ENCODE measurements around the gene ABCE1.

The ABCE1 gene

GRCh38 chr4:145097821-145098674 is at the start of gene ABCE1, which contains the start of gene ANAPC10:
Gene ABCE1, plus strand, starts transcription at chr4:145098311. Its CDS starts 6,102 bp downstream, at chr4:145104413.
Gene ANAPC10, minus strand, starts transcription at chr4:145098196. Its CDS starts 2,097 bp downstream, at chr4:145096099.
- DNase-seq: peak; percentile 87

DNA sequence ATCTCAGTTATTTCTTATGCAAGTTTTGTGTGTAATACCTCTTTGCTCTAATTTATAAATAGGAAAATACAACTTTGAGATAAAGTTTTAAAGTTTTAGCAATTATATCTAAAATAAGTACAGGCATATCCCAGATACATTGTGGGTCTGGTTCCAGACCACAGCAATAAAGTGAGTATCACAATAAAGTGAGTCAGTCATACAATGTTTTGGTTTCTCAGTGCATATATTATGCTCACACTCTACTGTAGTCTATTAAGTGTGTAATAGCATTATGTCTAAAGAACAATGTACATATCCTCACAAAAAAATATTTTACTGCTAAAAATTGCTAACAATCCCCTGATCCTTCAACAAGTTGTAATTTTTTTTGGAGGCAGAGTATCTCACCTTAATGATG is 49.3 kb upstream of the ABCE1 start:
- no peak for DNase-seq

GRCh38 chr4:145049241-145049640 is 48.9 kb upstream of the ABCE1 start:
- no peak for DNase-seq

DNA sequence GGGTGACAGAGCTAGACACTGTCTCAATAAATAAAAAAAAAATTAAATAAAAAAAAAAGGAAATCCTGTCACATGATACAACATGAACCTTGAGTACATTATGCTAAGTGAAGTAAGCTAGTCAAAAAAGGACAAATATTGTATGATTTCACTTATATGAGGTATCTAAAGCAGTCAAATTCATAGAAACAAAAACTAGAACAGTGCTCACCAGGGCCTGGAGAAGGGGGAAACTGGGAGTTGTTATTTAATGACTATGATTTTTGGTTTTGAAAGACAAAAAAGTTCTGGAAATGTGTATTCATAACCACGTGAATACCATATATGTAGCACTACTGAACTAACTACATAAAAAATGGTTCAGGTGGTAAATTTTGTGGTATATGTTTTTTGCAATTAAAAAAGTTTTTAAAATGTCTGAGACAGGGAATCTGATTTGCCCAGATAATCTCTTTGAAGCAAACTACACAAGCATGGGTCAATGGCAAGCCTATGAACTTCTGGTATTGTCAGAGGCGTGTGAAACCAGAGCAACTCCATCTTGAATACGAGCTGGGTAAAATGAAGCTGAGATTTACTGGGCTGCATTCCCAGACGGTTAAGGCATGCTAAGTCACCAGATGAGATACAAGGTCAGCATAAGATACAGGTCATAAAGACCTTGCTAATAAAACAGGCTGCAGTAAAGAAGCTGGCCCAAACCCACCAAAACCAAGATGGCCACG is 42.4 kb upstream of the ABCE1 start:
- no peak for DNase-seq

DNA sequence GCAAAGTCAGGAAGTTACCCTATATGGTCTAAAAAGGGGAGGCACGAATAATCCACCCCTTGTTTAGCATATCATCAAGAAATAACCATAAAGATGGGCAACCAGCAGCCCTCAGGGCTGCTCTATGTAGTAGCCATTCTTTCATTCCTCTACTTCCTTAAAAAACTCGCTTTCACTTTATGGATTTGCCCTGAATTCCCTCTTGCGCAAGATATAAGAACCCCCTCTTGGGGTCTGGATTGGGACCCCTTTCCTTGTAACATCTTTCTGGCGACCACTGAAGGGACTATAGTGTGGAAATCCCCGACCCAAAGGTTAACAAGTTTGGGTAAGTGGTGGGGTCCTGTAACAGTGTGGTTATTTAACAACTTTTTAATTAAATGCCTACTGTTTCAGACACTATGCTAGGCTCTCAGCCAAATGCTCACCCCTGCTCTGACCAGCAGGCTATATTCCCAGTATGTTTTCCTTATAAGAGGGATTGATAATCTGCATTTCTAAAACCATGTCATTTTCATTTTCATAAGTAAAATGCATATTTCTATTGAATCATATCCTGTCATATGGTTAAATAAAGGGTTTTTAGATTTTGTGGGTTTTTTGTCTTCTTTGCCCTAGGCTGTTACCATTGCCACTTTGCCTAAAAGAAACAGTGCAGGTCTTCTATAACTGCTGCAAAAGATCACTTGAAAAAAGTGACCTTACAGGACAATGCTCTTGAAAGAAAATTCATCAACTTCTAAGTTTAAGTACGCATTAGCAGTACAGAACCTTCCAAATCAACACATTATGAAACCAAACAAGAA is 41.6 kb upstream of the ABCE1 start:
- no peak for DNase-seq

GRCh38 chr4:145058256-145058655 is 39.9 kb upstream of the ABCE1 start:
- no peak for DNase-seq

- peak; percentile 8 for DNase-seq
Measured at GRCh38 chr4:145061318-145061920, 36.7 kb upstream of the ABCE1 start.

- no peak for DNase-seq
Measured at GRCh38 chr4:145066063-145066501, 32.0 kb upstream of the ABCE1 start.

- DNase-seq: no peak
Measured at GRCh38 chr4:145069361-145069760, 28.8 kb upstream of the ABCE1 start.

GRCh38 chr4:145071560-145071959 is 26.6 kb upstream of the ABCE1 start:
- DNase-seq: no peak

- DNase-seq: no peak
Measured at GRCh38 chr4:145075742-145076468, 22.2 kb upstream of the ABCE1 start.

- no peak for DNase-seq
Measured at GRCh38 chr4:145076469-145076855, 21.6 kb upstream of the ABCE1 start.

- DNase-seq: no peak
Measured at GRCh38 chr4:145081756-145082155, 16.4 kb upstream of the ABCE1 start.

DNA sequence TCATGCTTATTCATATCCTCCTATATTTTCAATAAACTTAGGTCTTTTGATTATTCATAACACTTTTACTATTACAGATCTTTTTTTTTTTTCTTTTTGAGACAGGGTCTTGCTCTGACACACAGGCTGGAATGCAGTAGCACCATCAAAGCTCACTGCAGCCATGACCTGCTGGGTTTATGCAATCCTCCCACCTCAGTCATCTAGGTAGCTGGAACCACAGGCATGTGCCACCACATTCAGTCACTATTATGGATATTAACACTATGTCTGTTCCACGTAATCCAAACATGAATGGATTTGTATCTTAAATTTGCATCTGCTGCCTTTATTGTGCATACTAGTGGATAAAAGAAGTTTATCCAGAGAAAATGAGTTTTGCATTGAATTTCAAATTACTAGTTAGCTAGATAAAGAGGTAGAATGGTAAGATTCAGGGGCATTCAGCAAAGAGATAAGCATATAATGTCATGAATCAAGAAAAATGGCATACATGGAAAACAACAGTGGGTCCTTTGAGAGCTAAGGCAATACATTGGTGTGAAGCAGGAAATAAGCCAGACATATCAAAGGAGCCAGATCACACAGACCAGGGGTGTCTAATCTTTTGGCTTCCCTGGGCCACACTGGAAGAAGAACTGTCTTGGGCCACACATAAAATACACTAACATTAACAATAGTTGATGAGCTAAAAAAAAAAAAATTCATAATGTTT is 14.1 kb upstream of the ABCE1 start:
- DNase-seq: no peak

DNA sequence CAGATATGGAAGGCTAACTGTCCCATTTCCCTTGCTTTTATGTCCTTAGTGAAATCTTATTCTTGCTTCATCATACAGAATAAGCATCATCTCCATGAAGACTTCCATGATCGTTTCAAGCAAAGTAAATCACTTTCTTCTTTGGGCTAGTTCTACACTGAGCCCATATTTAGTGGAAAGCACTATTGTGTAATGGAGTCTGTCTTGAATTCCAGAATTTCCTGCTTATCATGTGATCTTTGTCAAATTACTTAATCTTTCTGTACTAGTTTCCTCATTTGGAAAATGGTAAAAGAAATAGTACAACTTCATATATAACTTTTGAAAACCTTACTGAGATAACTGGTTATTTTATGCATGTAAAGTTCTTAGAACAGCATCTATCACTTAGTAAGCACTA is 7.7 kb upstream of the ABCE1 start:
- DNase-seq: no peak

DNA sequence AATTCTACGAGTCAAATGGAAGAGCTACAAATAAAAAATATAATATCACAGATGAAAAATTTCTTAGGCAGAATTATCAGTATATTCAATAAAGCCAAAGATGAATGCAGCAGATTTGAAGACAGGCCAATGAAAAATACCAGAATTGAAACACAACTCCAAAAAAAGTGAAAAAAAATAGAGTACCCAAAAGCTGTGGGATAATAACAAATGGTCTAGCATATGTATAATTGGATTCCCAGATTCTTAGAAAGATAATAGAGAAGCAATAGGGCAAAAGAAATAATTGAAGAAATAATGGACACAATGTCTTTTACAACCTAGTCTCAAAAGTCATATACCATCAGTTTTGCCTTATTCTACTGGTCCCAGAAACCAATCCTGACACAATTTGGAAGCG is 4.5 kb upstream of the ABCE1 start:
- no peak for DNase-seq

DNA sequence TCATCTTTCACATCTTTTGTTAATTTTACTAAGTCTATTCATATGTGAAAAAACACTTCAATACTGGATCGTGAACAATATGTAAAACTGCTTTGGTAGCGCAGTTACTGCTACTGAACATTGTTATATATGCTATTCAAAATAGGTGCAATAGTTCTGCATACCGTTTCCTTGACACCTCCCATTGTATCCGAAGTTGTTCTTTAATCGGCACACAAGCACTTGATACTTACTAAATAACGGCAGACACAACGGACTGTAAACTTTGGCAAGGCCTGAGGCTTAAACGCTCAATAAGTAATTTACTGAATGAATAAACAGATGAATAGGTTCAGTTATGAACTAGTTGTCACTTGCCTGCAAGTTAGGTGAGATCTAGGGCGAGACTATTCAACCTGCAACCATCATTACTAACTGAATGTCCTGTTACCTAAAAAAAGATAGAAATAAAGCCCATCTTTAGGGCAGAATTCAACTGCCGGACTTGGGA is 735 bp upstream of the ABCE1 start:
- no peak for DNase-seq

DNA sequence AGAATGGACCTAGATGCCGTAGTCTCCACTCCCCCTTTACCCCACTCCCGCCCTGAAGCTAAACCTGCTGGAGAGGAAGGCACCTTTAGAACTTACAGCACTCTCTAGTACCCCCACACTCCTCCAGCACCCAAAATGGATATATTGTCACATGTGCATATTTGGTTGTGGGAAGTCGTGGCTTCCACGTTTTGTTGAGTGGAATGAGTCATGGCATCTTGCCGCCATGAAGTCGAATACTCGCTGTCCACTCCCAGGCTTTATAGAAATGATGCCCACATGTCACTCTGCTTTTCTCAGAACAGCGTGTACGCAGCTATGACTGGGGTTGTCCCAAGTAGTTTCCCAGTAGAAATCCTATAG is 545 bp downstream of the ABCE1 start:
- DNase-seq: no peak

GRCh38 chr4:145099653-145100052 is 1.5 kb downstream of the ABCE1 start:
- DNase-seq: no peak

GRCh38 chr4:145101091-145101490 is 3.0 kb downstream of the ABCE1 start:
- DNase-seq: no peak

GRCh38 chr4:145102619-145103018 is 4.5 kb downstream of the ABCE1 start:
- DNase-seq: no peak
